SHP77 treated with DMSO at 0.1 percent for 48 hours (cell line): ENCODE measurements around the gene MS4A8.
"Not testable (repeated sequence)": the region's sequence is repeated elsewhere in the genome, so short reads cannot be mapped to it uniquely, and the experiment has no call there.

Source experiments
- DNase-seq: peaks from one replicate; lab custom pipeline; 2025; lab: John Stamatoyannopoulos, UW

The MS4A8 gene

DNA sequence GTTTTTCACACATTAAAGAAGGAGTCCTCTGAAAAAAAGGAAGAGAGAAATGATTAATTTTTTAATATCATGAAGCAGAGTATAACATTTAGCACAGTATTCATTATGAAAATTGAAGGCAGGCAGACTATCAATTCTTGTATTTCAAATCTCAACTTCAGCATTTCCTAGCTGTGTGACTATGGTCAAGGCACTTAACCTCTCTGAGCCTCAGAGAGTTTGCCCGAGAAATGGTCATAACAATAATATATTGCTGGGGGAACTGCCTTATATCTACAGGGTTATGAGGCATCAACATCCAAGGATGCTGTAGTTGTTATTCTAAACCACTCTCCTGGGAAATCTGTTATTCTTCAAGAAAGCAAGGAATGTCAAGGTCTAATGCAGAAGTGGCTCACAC is 26.2 kb downstream of the MS4A8 start:
- DNase-seq = no peak

DNA sequence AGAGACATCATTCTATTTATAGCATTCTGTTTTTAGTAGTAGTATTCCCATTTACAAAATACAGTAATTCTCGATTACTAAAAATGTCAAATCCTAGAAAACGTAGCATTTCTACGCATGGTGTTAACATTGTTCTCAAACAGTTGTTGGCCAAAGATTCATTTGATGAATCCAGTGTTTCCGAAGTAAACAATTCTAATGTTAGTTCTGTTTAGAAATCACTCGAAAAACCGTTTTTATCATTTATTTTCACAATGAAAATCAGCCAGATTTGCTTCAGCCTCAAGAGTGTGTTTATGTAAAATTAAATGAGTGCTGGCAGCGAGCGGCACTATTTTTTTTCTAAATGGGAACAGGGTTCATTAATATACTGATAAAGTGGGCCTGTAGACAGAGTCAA is 32.2 kb downstream of the MS4A8 start:
- no peak for DNase-seq

DNA sequence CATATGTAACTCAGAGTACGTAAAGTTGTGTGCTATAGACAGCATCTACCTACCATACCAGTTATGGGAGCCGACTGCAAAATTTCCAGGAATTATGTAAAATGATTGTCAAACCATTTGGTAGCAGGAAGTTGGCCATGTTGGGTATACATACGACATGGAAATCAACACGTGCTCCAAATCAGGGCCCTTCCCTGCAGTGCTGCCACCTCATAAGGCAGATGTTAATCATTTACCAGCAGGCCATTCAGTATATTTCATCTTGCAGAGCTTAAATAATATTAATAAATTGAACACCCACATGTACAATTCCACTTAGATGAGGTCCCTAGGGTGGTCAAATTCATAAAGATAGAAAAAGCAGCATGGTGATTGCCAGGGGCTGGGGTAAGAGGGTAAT is 34.9 kb downstream of the MS4A8 start:
- no peak for DNase-seq

GRCh38 chr11:60739114-60739513 is 39.7 kb downstream of the MS4A8 start:
- DNase-seq = no peak

DNA sequence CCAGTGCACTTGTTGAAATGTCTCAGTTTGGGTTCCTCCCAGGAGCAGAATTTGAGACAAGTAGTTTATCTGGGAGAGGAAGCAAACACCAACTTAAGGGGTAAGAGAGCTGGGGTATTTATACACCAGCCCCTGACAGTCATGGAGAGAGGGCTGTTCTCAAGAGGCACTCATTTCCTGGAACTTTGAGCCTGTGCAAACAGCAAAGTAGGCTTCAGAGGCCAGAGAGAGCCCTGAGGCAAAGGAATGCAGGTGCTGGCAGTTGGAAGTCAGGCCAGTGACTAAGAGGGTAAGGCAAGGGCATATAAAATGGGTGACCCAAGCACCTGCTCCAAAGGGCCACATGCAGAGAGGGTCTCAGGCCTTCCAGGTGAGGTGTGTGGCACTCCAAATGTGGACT is 41.2 kb downstream of the MS4A8 start:
- DNase-seq = no peak

DNA sequence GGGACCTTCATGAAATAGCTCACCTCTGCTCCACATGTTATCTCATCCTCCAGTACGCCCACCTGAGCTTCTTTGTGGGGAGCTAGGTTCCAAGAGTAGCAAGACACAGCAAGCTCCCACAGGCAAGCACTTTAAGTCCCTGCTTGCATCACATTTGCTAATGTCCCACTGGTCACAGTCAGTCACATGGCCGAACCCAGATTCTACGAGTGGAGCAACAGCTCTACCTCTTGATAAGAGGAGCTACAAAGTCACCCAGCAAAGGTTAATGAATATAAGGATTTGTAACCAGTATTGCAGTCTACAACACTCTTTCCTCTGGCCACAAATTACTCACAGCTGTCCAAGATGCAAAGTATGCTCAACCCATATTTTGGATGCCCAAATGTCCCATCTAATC is 42.0 kb downstream of the MS4A8 start:
- DNase-seq = no peak

- no peak for DNase-seq
Observed at GRCh38 chr11:60743058-60743457, 43.6 kb downstream of the MS4A8 start.

GRCh38 chr11:60744114-60744513 is 44.7 kb downstream of the MS4A8 start:
- DNase-seq = no peak

DNA sequence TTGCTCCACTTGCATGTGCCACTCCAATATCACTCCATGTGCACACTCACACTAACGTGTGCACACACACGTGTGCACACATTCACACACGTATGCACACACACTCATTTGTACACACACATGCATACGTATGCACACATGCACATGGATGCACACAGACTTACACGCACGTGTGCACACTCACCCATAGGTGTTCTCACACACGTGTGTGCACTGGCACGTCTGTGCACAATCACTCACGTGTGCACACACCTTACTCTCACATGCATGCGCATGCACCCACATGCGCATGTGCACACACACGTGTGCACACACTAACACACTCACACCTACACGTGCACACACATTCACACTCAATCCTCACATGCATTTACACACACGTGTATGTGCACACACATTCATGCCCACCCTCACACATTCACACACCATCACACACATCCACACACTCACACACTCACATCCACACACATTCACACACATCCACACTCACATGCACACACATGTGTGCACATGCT is 48.0 kb downstream of the MS4A8 start:
- no peak for DNase-seq

GRCh38 chr11:60748225-60748624 is 48.8 kb downstream of the MS4A8 start:
- no peak for DNase-seq

DNA sequence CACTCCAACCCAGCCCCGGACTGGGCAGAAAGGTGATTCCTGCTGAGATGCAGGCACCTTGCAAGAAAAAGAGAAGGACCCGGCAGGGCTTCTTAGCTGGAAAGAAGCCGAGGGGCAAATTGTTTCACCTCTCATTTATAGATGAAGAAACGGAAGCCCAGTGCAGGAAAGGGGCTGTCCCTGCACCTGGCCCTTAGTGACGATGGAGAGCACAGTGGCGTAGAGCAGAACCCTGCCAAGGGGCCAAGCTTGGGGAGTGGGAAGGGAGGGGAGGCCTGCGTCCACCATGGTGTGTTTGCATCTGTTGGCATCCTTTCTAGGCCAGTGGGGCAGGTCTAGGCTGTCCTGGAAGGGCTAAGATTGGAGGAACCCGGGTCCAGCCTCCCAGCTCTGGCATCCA is 49.4 kb downstream of the MS4A8 start:
- no peak for DNase-seq

DNA sequence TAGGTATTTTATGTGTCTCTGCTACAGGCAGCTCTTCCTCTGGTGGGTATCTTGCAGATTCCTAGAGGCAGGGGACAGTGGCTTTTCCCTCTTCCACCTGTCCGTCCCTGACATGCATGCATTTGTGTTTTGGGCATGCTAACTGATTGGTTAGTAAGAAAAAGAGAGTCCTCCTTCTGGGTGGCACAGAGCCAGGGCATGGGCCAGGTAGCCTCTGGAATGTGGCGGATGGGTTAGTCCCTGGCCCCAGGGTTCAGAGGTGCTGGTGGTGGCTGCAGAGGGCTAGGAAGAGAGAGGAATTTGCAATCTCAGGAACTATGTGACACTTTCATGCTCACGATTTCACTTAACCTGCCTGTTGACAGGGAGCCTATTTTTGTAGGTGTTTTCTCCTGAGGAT is 51.5 kb downstream of the MS4A8 start:
- DNase-seq = no peak

DNA sequence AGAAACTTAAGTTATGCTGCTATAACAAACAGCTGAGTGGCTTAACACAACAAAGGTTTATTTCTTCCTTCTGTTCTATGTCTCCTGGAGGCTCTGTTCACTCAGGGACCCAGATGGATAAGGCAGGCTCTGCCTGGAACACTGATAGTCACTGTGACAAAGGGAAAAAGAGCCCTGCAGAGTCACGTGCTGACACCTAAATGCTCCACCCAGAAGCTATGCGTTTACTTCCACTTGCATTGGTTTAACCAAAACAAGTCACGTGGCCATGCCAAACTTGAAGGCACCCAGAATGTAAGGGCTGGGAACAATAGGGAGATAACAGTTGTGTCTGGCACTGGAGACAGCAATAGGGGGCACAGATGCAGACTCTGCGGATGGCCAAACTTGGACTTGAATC is 53.9 kb downstream of the MS4A8 start:
- DNase-seq = no peak

DNA sequence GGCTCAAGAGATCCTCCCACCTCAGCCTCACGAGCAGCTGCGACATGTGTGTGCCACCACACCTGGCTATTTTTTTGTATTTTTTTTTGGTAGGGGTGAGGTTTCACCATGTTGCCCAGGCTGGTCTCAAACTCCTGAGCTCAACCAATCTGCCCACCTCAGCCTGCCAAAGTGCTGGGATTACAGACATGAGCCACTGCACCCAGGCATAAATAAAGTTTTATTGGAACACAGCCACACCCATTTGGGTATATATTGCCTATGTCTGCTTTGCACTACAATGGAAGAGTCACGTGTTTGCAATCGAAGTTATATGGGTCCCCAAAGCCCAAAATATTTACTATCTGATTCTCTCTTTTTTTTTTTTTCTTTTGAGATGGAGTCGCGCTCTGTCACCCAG is 55.5 kb downstream of the MS4A8 start:
- no peak for DNase-seq

DNA sequence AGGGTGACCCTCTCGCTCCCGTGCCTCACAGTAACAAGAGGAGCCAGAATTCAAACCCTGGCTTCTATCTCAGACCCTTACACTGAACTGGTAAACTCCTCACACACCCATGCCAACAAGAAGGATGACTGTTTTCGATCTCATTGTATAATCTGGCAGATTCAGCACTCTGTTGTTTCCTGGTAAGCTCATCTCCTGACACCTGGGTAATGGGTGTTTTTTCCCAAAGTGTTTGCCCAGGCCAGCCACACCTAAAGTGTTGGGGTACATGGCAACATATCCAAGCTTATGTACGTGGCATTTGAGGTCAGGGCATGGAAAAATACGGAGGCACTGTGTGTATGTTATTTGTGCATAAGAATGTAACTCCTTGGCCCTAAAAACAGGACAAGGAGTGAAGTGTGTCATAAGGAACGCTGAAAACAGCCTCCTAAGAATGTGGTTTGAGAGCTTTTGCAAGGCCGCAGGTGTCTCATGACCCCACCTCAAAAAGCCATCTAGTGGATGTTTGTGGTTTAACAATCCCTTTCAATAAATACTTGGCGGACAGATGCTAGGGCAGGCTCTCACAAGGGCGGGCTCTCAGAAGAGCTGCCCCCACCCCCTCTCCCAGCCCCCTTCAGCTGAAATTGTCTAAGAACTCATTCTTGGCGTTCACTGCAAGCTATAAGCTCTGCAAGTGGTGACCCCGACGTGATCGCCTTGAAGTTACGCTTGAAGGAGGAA is 57.1 kb downstream of the MS4A8 start, which contains the start of gene MS4A15:
Gene MS4A15 (plus strand): TSS at position 561 of the 726 bp plus-strand sequence. CDS start 6,867 bp downstream, outside the sequence.
- no peak for DNase-seq

GRCh38 chr11:60757231-60757800 is 57.9 kb downstream of the MS4A8 start:
- DNase-seq = no peak

DNA sequence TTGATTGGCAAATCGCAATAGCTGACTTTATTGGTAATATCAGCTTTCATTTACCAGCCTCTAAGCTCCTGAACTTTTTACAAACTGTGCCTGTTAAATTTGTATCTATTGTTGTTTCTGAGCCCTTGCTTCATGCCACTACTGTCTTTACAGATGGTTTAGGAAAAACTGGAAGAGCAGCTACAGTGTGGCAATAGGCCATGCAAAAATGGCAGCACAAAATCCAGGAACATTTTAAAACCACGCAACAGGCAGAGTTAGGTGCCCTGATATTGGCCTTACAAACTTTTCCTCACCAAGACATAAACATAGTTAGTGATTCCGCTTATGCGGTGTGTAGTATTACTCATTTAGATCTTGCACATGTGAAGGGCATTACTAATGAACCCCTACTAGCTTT is 59.3 kb downstream of the MS4A8 start:
- DNase-seq = not testable (repeated sequence)

DNA sequence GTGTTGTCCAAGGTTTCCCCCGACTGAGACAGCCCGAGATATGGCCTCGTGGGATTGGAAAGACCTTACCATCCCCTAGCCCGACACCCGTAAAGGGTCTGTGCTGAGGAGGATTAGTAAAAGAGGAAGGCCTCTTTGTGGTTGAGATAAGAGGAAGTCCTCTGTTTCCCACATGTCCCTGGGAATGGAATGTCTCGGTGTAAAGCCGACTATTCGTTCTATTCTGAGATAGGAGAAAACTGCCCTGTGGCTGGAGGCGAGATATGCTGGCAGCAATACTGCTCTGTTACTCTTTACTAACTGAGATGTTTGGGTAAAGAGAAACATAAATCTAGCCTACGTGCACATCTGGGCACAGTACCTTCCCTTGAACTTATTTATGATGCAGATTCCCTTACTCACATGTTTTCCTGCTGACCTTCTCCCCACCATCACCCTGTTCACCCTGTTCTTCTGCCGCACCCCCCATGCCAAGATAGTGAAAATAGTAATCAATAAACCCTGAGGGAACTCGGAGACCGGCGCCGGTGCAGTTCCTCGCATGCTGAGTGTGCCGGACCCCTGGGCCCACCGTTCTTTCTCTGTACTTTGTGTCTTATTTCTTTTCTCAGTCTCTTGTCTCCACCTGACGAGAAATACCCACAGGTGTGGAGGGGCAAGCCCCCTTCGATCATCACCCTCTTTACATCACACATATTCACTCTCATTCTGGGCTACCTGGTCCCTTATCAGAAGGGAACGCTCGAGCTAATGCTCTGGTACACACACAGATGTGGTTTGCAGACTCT is 60.2 kb downstream of the MS4A8 start:
- not testable (repeated sequence) for DNase-seq

GRCh38 chr11:60761436-60762190 is 62.2 kb downstream of the MS4A8 start:
- no peak for DNase-seq

DNA sequence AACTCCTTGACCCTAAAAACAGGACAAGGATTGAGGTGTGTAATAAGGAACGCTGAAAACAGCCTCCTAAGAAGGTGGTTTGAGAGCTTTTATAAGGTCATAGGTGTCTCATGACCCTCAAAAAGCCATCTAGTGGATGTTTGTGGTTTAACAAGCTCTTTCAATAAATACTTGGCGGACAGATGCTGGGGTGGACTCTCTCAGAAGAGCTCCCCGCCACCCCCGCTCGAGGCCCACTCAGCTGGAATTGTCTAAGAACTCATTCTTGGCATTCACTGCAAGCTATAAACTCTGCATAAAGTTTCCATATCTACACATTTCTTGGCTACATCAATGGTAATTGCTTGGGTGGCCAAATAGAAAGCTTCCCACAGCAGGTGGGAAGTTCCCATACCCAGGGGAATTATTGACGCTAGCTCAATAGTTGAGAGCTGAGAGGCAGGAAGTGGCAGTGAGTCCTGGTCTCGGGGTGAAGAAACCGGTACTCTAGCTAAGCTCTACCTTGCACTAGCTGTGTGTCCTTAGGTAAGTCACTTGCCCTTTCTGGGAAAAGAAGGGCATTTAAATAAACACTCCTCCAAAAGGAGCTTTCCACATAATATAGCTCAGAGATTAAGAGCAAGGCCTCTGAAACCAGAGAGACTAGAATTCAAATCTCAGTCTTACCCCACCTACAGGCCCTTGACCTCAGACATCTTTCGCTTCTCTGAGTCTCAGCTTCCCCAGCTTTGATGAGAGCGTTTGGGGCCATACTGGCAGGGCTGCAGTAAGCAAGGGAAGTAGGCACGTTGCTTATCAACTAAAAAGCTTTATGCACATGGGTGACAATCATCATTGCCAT is 63.7 kb downstream of the MS4A8 start:
- DNase-seq = no peak

- DNase-seq = no peak
Observed at GRCh38 chr11:60763692-60764369, 64.4 kb downstream of the MS4A8 start.
